ENCODE results near the gene ATXN7L1. TPM values are rescaled to one million over a fixed set of nuclear protein-coding genes. Genes with fewer than 3 reads are reported as not detected.

The ATXN7L1 gene
- 0.71 and 8.8 TPM in 2 replicates for total RNA-seq (2014; rRNA removed; shearing (Covaris generic))

- DNase-seq (ENCODE audit: low read depth): peak; percentile 100
These were observed at the start of gene ATXN7L1 for GRCh38 chr7:105876091-105876963. TSS of gene ATXN7L1 (minus strand) at chr7:105876599. CDS start at chr7:105876558, 41 bp downstream.

- no peak for DNase-seq (ENCODE audit: low read depth)
These were observed 49.7 kb upstream of the ATXN7L1 start for GRCh38 chr7:105926131-105926530.

GRCh38 chr7:105924945-105925344 lies 48.5 kb upstream of the ATXN7L1 start:
- no peak for DNase-seq (ENCODE audit: low read depth)

GRCh38 chr7:105920766-105921165 lies 44.4 kb upstream of the ATXN7L1 start:
- DNase-seq (ENCODE audit: low read depth): no peak

- DNase-seq (ENCODE audit: low read depth): no peak
These were observed 41.3 kb upstream of the ATXN7L1 start for GRCh38 chr7:105917659-105918058.

GRCh38 chr7:105916603-105917002 lies 40.2 kb upstream of the ATXN7L1 start:
- DNase-seq (ENCODE audit: low read depth): no peak

- no peak for DNase-seq (ENCODE audit: low read depth)
These were observed 37.5 kb upstream of the ATXN7L1 start for GRCh38 chr7:105913947-105914346.

GRCh38 chr7:105911961-105912575 lies 35.7 kb upstream of the ATXN7L1 start:
- DNase-seq (ENCODE audit: low read depth): no peak

GRCh38 chr7:105910172-105910571 lies 33.8 kb upstream of the ATXN7L1 start:
- no peak for DNase-seq (ENCODE audit: low read depth)

- DNase-seq (ENCODE audit: low read depth): no peak
These were observed 33.3 kb upstream of the ATXN7L1 start for GRCh38 chr7:105909742-105910141.

- DNase-seq (ENCODE audit: low read depth): no peak
These were observed 30.9 kb upstream of the ATXN7L1 start for GRCh38 chr7:105907129-105907846.

- no peak for DNase-seq (ENCODE audit: low read depth)
These were observed 30.3 kb upstream of the ATXN7L1 start for GRCh38 chr7:105906695-105907094.

- DNase-seq (ENCODE audit: low read depth): no peak
These were observed 29.6 kb upstream of the ATXN7L1 start for GRCh38 chr7:105905910-105906568.

- DNase-seq (ENCODE audit: low read depth): no peak
These were observed 29.0 kb upstream of the ATXN7L1 start for GRCh38 chr7:105905209-105905909.

GRCh38 chr7:105904064-105904463 lies 27.7 kb upstream of the ATXN7L1 start:
- DNase-seq (ENCODE audit: low read depth): no peak

GRCh38 chr7:105902325-105902911 lies 26.0 kb upstream of the ATXN7L1 start:
- DNase-seq (ENCODE audit: low read depth): no peak

GRCh38 chr7:105897999-105898398 lies 21.6 kb upstream of the ATXN7L1 start:
- no peak for DNase-seq (ENCODE audit: low read depth)

GRCh38 chr7:105896407-105896911 lies 20.1 kb upstream of the ATXN7L1 start:
- no peak for DNase-seq (ENCODE audit: low read depth)

GRCh38 chr7:105894131-105894530 lies 17.7 kb upstream of the ATXN7L1 start:
- no peak for DNase-seq (ENCODE audit: low read depth)

- DNase-seq (ENCODE audit: low read depth): no peak
These were observed 16.0 kb upstream of the ATXN7L1 start for GRCh38 chr7:105892387-105892786.

Data from Daoy (cell line).